SK-N-MC (cell line): ENCODE data around the gene IDUA.
"Not testable (repeated sequence)": the region's sequence is repeated elsewhere in the genome, so short reads cannot be mapped to it uniquely, and the experiment has no call there.

Experiments used
- DNase-seq: peaks from one replicate; pipeline ENCODE4 v3.0.0-alpha.2; 2011; ENCODE audit warnings: low read depth, low spot score
- H3K27ac ChIP-seq: fragments of 200-600 bp; sonication (generic); 2 replicates; pipeline ENCODE4 v1.5.1; 2016; ENCODE audit warnings: mixed run types
- H3K36me3 ChIP-seq: fragments of 200-600 bp; sonication (generic); 2 replicates; pipeline ENCODE4 v1.6.1; 2017; ENCODE audit warnings: antibody characterized with exemption, low read length, mixed read lengths; ENCODE audit not compliant: insufficient read depth
- H3K4me3 ChIP-seq: fragments of 200-600 bp; sonication (generic); 2 replicates; pipeline ENCODE4 v1.5.1; 2016
- H3K9ac ChIP-seq: fragments of 200-600 bp; sonication (generic); 2 replicates; pipeline ENCODE4 v1.8.0; 2017; ENCODE audit warnings: mixed run types, mixed read lengths; ENCODE audit not compliant: insufficient read length
- H3K9me3 ChIP-seq: fragments of 200-600 bp; sonication (generic); 2 replicates; pipeline ENCODE4 v1.6.1; 2017; ENCODE audit warnings: low read depth, mild to moderate bottlenecking, antibody characterized with exemption, low read length, moderate library complexity, mixed read lengths
- EZH2 ChIP-seq: fragments of 200-600 bp; sonication (generic); IDR thresholded peaks from one replicate; pipeline ENCODE4 v1.6.1; 2017; ENCODE audit warnings: antibody characterized with exemption
- FOXP2 ChIP-seq: optimal IDR thresholded peaks from 2 replicates; pipeline ENCODE3; 2011; ENCODE audit warnings: mild to moderate bottlenecking, moderate library complexity; ENCODE audit not compliant: insufficient read depth; ENCODE audit errors: extremely low read length, control extremely low read depth
- POLR2AphosphoS5 ChIP-seq: IDR thresholded peaks from 2 replicates; pipeline ENCODE4 v1.6.1; 2012; ENCODE audit warnings: mild to moderate bottlenecking, low read depth, low read length, borderline replicate concordance

The IDUA gene

GRCh38 chr4:995311-996026 is 8.6 kb downstream of the IDUA start:
- no peak overlapping the region for H3K9ac ChIP-seq
- H3K4me3 ChIP-seq, result no peak overlapping the region
- TF ChIP-seq EZH2 (no peak), POLR2AphosphoS5 (no peak), FOXP2 (no peak)
- H3K27ac ChIP-seq, result no peak overlapping the region
- no peak for DNase-seq
- H3K36me3 ChIP-seq, result no peaks in the 10 kb centered on the region
- H3K9me3 ChIP-seq, result no peaks in the 10 kb centered on the region

DNA sequence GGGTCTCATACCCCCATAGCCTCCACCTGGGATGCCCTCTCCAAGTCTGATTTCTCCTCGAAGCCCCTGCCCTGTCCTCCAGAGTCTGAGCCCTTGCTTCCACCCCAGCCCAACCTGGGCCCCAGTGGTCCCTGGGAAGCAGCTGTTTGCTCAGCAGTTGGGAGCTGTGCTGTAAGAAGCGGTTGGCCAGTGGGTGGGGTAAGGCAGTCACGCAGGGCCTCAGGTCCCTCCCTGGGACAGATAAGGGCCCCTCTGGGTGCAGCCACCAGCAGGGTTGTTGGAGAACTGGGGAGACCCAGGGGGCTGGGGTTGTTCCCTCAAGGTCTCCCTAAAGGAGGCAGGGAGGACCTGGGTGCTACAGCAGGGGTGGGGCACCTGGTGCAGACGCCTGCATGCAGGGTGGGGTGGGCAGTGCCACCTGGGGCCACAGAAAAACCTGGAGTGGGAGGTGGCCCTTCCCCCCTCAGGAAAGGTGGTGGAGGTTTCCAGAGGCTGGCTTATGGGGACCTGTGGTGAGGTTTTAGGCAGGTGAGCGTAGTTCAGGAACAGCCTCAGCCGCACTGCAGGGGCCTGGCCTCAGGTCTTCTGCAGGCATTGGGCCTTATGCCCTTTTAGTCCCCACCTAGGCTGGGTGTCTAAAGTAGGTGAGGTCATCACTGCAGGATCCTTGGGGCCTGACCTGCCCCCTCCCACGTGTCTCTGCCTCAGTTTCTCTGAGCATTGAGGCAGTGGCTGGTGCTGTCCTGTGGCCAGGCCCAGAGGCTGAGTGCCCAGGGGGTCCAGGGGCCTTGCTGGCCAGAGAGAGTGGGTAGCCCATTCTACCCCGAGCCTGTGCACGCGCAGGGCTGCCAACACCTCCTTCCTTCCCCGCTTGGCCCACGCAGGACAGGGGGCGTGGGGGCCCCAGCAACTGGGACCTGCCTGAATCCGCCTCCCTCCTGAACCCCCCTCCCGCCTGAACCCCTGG is 9.5 kb downstream of the IDUA start:
- Histone ChIP-seq H3K9me3 (no peaks in the 10 kb centered on the region), H3K27ac (no peak overlapping the region), H3K36me3 (no peaks in the 10 kb centered on the region), H3K4me3 (no peak overlapping the region), H3K9ac (no peak overlapping the region)
- no peak for DNase-seq
- TF ChIP-seq POLR2AphosphoS5 (no peak), FOXP2 (no peak), EZH2 (no peak)

DNA sequence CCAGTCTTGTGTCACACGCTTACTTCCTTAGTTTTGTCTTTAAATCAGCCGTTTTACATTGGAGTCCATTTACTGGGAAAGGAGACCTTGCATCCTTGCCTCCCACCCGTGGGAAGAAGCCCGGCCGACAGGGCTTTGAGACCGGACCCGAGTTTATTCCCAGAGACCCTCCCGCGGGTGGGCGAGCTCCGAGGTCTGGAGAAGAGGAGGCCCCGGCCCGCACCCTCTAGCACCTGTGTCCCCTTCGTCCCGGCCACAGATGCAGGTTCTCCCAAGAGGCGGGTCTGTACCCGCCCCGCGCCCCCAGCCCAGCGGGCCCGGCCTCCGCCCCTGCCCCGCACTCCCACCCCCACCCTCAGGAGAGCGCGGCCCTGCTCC is 10.1 kb downstream of the IDUA start:
- no peaks in the 10 kb centered on the region for H3K9me3 ChIP-seq
- no peaks in the 10 kb centered on the region for H3K36me3 ChIP-seq
- no peak overlapping the region for H3K27ac ChIP-seq
- H3K4me3 ChIP-seq, result no peak overlapping the region
- no peak for DNase-seq
- TF ChIP-seq FOXP2, result no peak
- TF ChIP-seq POLR2AphosphoS5, result no peak
- peak; percentile 44 for TF ChIP-seq EZH2
- H3K9ac ChIP-seq, result no peak overlapping the region

GRCh38 chr4:997375-998071 is 10.7 kb downstream of the IDUA start:
- Histone ChIP-seq H3K4me3 (peak overlapping the region; percentile 33; the same call in 1 of the 2 replicates), H3K27ac (no peak overlapping the region), H3K9ac (no peak overlapping the region), H3K9me3 (no peaks in the 10 kb centered on the region), H3K36me3 (no peaks in the 10 kb centered on the region)
- DNase-seq, result no peak
- TF ChIP-seq FOXP2 (no peak), EZH2 (peak; percentile 35), POLR2AphosphoS5 (no peak)

DNA sequence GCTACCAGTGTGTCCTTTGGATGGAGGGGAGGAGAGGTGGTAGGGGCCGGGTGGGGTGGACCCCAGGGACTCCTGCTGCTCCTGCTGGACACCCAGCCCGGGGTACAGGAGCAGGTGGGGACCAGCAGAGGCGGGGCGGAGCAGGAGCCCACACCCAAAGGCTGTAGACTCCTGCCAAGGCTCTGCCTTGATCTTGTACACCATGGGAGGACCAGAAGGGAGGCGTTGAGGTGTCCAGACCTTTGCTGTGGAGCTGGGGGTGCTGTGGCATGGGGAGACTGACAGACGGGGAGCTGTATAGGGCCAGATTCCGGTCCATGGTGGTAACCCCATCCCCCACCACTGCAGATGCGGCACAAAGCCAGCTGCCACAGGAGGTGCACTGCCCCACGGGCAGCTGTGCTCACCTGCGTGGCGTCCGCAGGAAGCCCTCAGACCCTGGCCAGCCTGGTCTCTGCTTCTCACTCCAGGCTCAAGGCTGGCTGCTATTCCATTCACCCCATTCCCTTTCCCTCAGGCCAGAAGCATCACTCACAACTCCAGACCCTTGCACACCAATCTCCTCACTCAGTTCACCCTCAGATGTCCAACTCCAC is 11.3 kb downstream of the IDUA start:
- no peaks in the 10 kb centered on the region for H3K9me3 ChIP-seq
- DNase-seq, result no peak
- no peak overlapping the region for H3K9ac ChIP-seq
- no peaks in the 10 kb centered on the region for H3K36me3 ChIP-seq
- TF ChIP-seq EZH2, result no peak
- TF ChIP-seq FOXP2, result no peak
- TF ChIP-seq POLR2AphosphoS5, result no peak
- no peak overlapping the region for H3K4me3 ChIP-seq
- no peak overlapping the region for H3K27ac ChIP-seq

- H3K27ac ChIP-seq, H3K4me3 ChIP-seq, DNase-seq, H3K9ac ChIP-seq, H3K36me3 ChIP-seq, H3K9me3 ChIP-seq: not testable (repeated sequence)
Measured at GRCh38 chr4:999240-999863, 12.5 kb downstream of the IDUA start.

DNA sequence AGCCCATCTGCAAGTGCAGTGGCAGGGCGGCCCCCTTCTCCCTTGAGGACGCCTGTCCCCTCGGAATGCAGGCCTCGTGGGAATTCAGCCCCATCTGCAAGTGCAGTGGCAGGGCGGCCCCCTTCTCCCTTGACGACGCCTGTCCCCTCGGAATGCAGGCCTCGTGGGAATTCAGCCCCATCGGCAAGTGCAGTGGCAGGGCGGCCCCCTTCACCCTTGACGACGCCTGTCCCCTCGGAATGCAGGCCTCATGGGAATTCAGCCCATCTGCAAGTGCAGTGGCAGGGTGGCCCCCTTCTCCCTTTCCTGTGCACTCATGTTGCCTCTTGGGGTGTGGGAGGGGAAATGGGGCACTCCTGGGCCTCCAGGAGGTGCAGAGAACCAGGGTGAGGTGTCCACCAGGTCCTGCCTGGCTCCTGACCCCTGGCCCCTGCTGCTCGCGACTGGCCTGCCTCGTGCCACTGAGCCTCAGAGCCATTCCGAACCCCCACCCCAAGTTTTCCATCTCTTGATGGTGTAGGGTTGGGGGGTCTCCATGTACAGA is 13.1 kb downstream of the IDUA start:
- H3K9me3 ChIP-seq, result no peaks in the 10 kb centered on the region
- no peak for DNase-seq
- no peak overlapping the region for H3K4me3 ChIP-seq
- no peak for TF ChIP-seq EZH2
- TF ChIP-seq POLR2AphosphoS5, result no peak
- no peak for TF ChIP-seq FOXP2
- no peak overlapping the region for H3K9ac ChIP-seq
- no peaks in the 10 kb centered on the region for H3K36me3 ChIP-seq
- H3K27ac ChIP-seq, result no peak overlapping the region
